Astrocyte (in vitro differentiated cells and primary cell): ENCODE data around the gene TFAP2D.

Experiments used
- CTCF ChIP-seq: IDR thresholded peaks from 2 replicates; pipeline ENCODE4 v1.5.1; 2011; ENCODE audit warnings: low read depth, mild to moderate bottlenecking, inconsistent platforms, low read length, moderate library complexity; ENCODE audit not compliant: insufficient read depth
- EZH2 ChIP-seq: IDR thresholded peaks from 2 replicates; pipeline ENCODE4 v1.6.1; 2012; ENCODE audit warnings: mild to moderate bottlenecking, low read length, inconsistent platforms; ENCODE audit not compliant: insufficient read depth

GRCh38 chr6:50804283-50804682 lies 91.0 kb downstream of the TFAP2D start:
- TF ChIP-seq CTCF = no peak
- no peak for TF ChIP-seq EZH2
